ENCODE results near the gene TRABD2B.

The TRABD2B gene

DNA sequence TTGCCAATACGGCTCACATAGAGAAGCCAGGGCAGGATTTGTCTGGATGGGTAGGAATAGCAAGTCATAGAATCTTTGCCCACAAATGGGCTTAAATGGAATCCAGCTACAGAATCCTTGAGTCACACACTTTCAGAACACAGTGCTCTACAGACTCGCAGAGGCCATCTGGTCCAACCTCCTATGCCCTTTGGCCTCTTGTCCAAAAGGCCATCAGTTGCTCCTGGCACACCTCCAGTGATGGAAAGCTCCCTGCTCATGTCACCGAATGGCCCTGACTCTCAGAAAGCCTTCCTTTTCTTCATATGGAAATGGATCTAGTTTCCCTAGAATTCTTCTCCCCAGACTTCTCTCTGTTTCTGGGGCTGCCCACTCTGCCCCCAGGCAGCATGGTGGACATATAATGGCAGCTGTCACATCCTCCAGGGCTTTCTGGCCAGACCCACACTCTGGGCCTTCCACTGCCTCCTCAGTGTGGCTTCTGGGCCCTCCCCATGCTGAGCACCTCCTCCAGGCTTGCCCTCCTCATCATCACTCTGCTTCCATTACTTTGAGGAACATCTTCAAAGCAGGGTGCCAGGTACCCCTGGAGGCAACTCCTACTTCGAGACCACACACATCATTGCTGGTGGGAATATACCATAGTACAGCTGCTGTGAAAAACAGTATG, 33.6 kb upstream of the TRABD2B start:
- Histone ChIP-seq H3K36me3 (ENCODE audit: control insufficient read depth in 2 of 2, insufficient read depth in 1 of 2, low read length in 2 of 2) (no peaks in the 10 kb centered on the region), H3K4me3 (ENCODE audit: low read depth, low read length) (no peak overlapping the region), H3K9me3 (ENCODE audit: control insufficient read depth, insufficient read depth, low read depth, low read length) (no peaks in the 10 kb centered on the region), H3K4me1 (ENCODE audit: control insufficient read depth, insufficient read depth, low read length) (no peaks in the 10 kb centered on the region), H3K27ac (ENCODE audit: extremely low read depth, low read depth, low read length) (no peak overlapping the region)
- ChIA-PET CTCF (interaction anchor here (0.5 to 1.3 kb wide), 3 partner anchors 10 to 636 kb away, joined by 4 to 6 read pairs (median 5); no protein-coding TSS in a partner anchor), POLR2A (no interaction called here)
- TF ChIP-seq, protein P1, sequence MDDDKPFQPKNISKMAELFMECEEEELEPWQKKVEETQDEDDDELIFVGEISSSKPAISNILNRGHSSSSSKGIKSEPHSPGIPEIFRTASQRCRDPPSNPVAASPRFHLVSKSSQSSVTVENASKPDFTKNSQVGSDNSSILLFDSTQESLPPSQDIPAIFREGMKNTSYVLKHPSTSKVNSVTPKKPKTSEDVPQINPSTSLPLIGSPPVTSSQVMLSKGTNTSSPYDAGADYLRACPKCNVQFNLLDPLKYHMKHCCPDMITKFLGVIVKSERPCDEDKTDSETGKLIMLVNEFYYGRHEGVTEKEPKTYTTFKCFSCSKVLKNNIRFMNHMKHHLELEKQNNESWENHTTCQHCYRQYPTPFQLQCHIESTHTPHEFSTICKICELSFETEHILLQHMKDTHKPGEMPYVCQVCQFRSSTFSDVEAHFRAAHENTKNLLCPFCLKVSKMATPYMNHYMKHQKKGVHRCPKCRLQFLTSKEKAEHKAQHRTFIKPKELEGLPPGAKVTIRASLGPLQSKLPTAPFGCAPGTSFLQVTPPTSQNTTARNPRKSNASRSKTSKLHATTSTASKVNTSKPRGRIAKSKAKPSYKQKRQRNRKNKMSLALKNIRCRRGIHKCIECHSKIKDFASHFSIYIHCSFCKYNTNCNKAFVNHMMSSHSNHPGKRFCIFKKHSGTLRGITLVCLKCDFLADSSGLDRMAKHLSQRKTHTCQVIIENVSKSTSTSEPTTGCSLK (tag by site-specific recombination; IDR thresholded peaks at IDR 0.05): no peak
- TF ChIP-seq ZNF747 (tag by site-specific recombination; IDR thresholded peaks at IDR 0.05) (no peak), ZNF76 (tag by site-specific recombination; IDR thresholded peaks at IDR 0.05; ENCODE audit: borderline replicate concordance, low read depth) (no peak), ZNF302 (tag by site-specific recombination; IDR thresholded peaks at IDR 0.05; ENCODE audit: low read depth) (no peak), ZNF394 (tag by site-specific recombination; IDR thresholded peaks at IDR 0.05; ENCODE audit: borderline replicate concordance) (no peak), ZNF274 (IDR thresholded peaks at IDR 0.05; ENCODE audit: low read length) (no peak), ZNF274 (tag by site-specific recombination; IDR thresholded peaks at IDR 0.05; ENCODE audit: borderline replicate concordance) (no peak), ZNF426 (tag by site-specific recombination; IDR thresholded peaks at IDR 0.05) (no peak), SCRT2 (tag by site-specific recombination; IDR thresholded peaks at IDR 0.05) (no peak), HOXA7 (CRISPR knock-in tag; IDR thresholded peaks at IDR 0.05; ENCODE audit: borderline replicate concordance) (no peak), TRIM28 (IDR thresholded peaks at IDR 0.05; ENCODE audit: borderline replicate concordance, low read length) (no peak), ZNF558 (tag by site-specific recombination; IDR thresholded peaks at IDR 0.05) (no peak), MZF1 (tag by site-specific recombination; IDR thresholded peaks at IDR 0.05; ENCODE audit: borderline replicate concordance) (no peak), ZNF571 (tag by site-specific recombination; IDR thresholded peaks at IDR 0.05) (no peak), ZNF248 (tag by site-specific recombination; IDR thresholded peaks at IDR 0.05) (no peak), PBX3 (CRISPR knock-in tag; IDR thresholded peaks at IDR 0.05) (no peak), SP2 (tag by site-specific recombination; IDR thresholded peaks at IDR 0.05) (no peak), KLF8 (tag by site-specific recombination; IDR thresholded peaks at IDR 0.05) (no peak), FEZF1 (tag by site-specific recombination; IDR thresholded peaks at IDR 0.05) (no peak), ZFHX2 (tag by site-specific recombination; conservative IDR thresholded peaks at IDR 0.05) (no peak)
- TF ChIP-seq, protein P2, sequence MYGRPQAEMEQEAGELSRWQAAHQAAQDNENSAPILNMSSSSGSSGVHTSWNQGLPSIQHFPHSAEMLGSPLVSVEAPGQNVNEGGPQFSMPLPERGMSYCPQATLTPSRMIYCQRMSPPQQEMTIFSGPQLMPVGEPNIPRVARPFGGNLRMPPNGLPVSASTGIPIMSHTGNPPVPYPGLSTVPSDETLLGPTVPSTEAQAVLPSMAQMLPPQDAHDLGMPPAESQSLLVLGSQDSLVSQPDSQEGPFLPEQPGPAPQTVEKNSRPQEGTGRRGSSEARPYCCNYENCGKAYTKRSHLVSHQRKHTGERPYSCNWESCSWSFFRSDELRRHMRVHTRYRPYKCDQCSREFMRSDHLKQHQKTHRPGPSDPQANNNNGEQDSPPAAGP (tag by site-specific recombination; IDR thresholded peaks at IDR 0.05): no peak

DNA sequence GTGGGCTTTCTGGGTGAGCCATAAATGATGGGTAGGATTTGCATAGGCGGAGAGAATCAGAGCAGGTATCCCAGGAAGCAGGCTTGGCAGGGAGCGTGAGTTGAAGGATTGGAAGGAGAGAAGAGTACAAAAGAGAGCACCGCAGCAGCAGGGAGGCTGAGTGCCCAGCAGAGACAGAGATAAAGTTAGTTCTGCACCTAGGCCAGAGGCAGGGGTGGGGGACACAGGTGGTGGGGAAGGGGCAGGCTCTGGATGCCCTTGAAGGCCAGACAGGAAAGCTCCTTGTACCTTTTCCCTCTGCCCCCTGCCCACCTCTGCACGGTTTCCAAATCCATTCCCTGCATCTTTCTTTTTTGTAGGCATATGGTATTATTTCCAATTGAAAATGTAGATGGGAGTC, 33.0 kb upstream of the TRABD2B start:
- ChIA-PET CTCF (no interaction called here), POLR2A (no interaction called here)
- TF ChIP-seq ZNF571 (tag by site-specific recombination; IDR thresholded peaks at IDR 0.05): no peak
- TF ChIP-seq ZNF121 (tag by site-specific recombination; IDR thresholded peaks at IDR 0.05): no peak
- no peak for TF ChIP-seq ZBTB20 (tag by site-specific recombination; IDR thresholded peaks at IDR 0.05)
- no peak for TF ChIP-seq ZNF785 (tag by site-specific recombination; IDR thresholded peaks at IDR 0.05)
- TF ChIP-seq ZNF596 (tag by site-specific recombination; IDR thresholded peaks at IDR 0.05): no peak
- Histone ChIP-seq H3K4me3 (ENCODE audit: low read depth, low read length) (no peak overlapping the region), H3K4me1 (ENCODE audit: control insufficient read depth, insufficient read depth, low read length) (no peaks in the 10 kb centered on the region), H3K27ac (ENCODE audit: extremely low read depth, low read depth, low read length) (no peak overlapping the region), H3K36me3 (ENCODE audit: control insufficient read depth in 2 of 2, insufficient read depth in 1 of 2, low read length in 2 of 2) (no peaks in the 10 kb centered on the region), H3K9me3 (ENCODE audit: control insufficient read depth, insufficient read depth, low read depth, low read length) (no peaks in the 10 kb centered on the region)
